ENCODE results near the gene DSCAML1. TPM values are rescaled to one million over a fixed set of nuclear protein-coding genes. Genes with fewer than 3 reads are reported as not detected.

The DSCAML1 gene
- total RNA-seq, 1 donor from 2014 or later, result 2.5 TPM

- Mint-ChIP-seq H3K4me3 (no peak overlapping the region), H3K27me3 (ENCODE audit: low read depth) (peaks cover 4% of the 10 kb centered on the region), H3K27ac (no peak overlapping the region), H3K36me3 (no peaks in the 10 kb centered on the region), H3K4me1 (peaks cover 4% of the 10 kb centered on the region), H3K9me3 (no peaks in the 10 kb centered on the region)
- TF ChIP-seq, protein P1, sequence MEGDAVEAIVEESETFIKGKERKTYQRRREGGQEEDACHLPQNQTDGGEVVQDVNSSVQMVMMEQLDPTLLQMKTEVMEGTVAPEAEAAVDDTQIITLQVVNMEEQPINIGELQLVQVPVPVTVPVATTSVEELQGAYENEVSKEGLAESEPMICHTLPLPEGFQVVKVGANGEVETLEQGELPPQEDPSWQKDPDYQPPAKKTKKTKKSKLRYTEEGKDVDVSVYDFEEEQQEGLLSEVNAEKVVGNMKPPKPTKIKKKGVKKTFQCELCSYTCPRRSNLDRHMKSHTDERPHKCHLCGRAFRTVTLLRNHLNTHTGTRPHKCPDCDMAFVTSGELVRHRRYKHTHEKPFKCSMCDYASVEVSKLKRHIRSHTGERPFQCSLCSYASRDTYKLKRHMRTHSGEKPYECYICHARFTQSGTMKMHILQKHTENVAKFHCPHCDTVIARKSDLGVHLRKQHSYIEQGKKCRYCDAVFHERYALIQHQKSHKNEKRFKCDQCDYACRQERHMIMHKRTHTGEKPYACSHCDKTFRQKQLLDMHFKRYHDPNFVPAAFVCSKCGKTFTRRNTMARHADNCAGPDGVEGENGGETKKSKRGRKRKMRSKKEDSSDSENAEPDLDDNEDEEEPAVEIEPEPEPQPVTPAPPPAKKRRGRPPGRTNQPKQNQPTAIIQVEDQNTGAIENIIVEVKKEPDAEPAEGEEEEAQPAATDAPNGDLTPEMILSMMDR (IDR thresholded peaks at IDR 0.05; ENCODE audit: unreplicated experiment), result no peak
- DNase-seq (ENCODE audit: low spot score in 2 of 2, unreplicated experiment in 2 of 2), result no peak
Observed at GRCh38 chr11:117520966-117521365, 276.1 kb downstream of the DSCAML1 start.

- Mint-ChIP-seq H3K36me3 (no peaks in the 10 kb centered on the region), H3K4me1 (peaks cover 4% of the 10 kb centered on the region), H3K9me3 (no peaks in the 10 kb centered on the region), H3K4me3 (no peak overlapping the region), H3K27me3 (ENCODE audit: low read depth) (peaks cover 4% of the 10 kb centered on the region), H3K27ac (no peak overlapping the region)
- TF ChIP-seq, protein P1 (IDR thresholded peaks at IDR 0.05; ENCODE audit: unreplicated experiment), result no peak
- no peak for DNase-seq (ENCODE audit: low spot score in 2 of 2, unreplicated experiment in 2 of 2)
Observed at GRCh38 chr11:117520201-117520600, 276.8 kb downstream of the DSCAML1 start.

DNA sequence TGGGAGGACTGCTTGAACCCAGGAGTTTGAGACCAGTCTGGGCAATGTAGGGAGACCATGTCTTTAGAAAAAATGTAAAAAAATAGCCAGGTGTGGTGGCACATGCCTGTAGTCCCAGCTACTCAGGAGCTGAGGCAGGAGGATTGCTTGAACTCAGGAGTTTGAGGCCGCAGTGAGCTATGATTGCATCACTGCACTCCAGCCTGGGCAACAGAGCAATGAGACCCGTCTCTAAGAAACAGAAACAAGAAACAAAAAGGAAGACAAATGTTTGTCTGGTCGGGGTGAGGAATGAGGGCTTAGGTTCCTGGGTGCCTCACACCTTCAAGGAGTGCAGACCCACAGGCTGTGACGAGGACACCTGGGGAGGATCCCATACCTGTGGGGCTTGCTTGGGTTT lies 277.4 kb downstream of the DSCAML1 start:
- Mint-ChIP-seq H3K9me3 (no peaks in the 10 kb centered on the region), H3K27ac (no peak overlapping the region), H3K4me3 (no peak overlapping the region), H3K27me3 (ENCODE audit: low read depth) (peaks cover 4% of the 10 kb centered on the region), H3K4me1 (peaks cover 4% of the 10 kb centered on the region), H3K36me3 (no peaks in the 10 kb centered on the region)
- DNase-seq (ENCODE audit: low spot score in 2 of 2, unreplicated experiment in 2 of 2), result no peak
- TF ChIP-seq, protein P1 (IDR thresholded peaks at IDR 0.05; ENCODE audit: unreplicated experiment), result no peak

- no peaks in the 10 kb centered on the region for H3K36me3 Mint-ChIP-seq
- H3K27me3 Mint-ChIP-seq (ENCODE audit: low read depth), result peaks cover 4% of the 10 kb centered on the region
- no peak overlapping the region for H3K4me3 Mint-ChIP-seq
- no peak for DNase-seq (ENCODE audit: low spot score in 2 of 2, unreplicated experiment in 2 of 2)
- peaks cover 4% of the 10 kb centered on the region for H3K4me1 Mint-ChIP-seq
- no peak overlapping the region for H3K27ac Mint-ChIP-seq
- TF ChIP-seq, protein P1 (IDR thresholded peaks at IDR 0.05; ENCODE audit: unreplicated experiment), result no peak
- H3K9me3 Mint-ChIP-seq, result no peaks in the 10 kb centered on the region
Observed at GRCh38 chr11:117519170-117519569, 277.8 kb downstream of the DSCAML1 start.

DNA sequence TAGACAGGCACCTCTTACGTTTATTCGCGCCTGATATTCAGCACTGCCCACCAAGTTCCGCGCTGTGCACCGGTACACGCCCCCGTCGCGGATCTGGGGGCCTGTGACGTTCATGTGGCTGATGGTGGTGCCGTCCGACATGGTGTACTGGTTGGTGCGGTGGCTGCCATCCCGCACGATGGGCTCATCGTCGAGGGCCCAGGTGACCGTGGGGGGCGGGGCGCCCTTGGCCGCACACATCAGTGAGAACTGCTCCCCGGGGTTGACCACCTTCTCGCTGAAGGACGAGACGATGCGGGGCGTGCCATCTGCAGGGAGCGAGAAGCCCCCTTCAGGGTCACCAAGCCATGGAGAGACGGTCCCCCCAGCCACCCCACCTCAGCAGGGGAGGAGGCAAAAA lies 278.6 kb downstream of the DSCAML1 start:
- no peaks in the 10 kb centered on the region for H3K9me3 Mint-ChIP-seq
- no peaks in the 10 kb centered on the region for H3K36me3 Mint-ChIP-seq
- H3K4me1 Mint-ChIP-seq, result peaks cover 4% of the 10 kb centered on the region
- no peak for DNase-seq (ENCODE audit: low spot score in 2 of 2, unreplicated experiment in 2 of 2)
- TF ChIP-seq, protein P1 (IDR thresholded peaks at IDR 0.05; ENCODE audit: unreplicated experiment), result no peak
- H3K27me3 Mint-ChIP-seq (ENCODE audit: low read depth), result peaks cover 10% of the 10 kb centered on the region
- H3K27ac Mint-ChIP-seq, result no peak overlapping the region
- no peak overlapping the region for H3K4me3 Mint-ChIP-seq

GRCh38 chr11:117517097-117517496 lies 279.9 kb downstream of the DSCAML1 start:
- TF ChIP-seq, protein P1 (IDR thresholded peaks at IDR 0.05; ENCODE audit: unreplicated experiment), result no peak
- peaks cover 8% of the 10 kb centered on the region for H3K4me1 Mint-ChIP-seq
- H3K27me3 Mint-ChIP-seq (ENCODE audit: low read depth), result peaks cover 10% of the 10 kb centered on the region
- H3K9me3 Mint-ChIP-seq, result no peaks in the 10 kb centered on the region
- no peak for DNase-seq (ENCODE audit: low spot score in 2 of 2, unreplicated experiment in 2 of 2)
- no peaks in the 10 kb centered on the region for H3K36me3 Mint-ChIP-seq
- H3K27ac Mint-ChIP-seq, result no peak overlapping the region
- no peak overlapping the region for H3K4me3 Mint-ChIP-seq
